Transverse colon (tissue), 4 donors: ENCODE data around the gene CHD3. TPM values are rescaled to one million over a fixed set of nuclear protein-coding genes. Genes with fewer than 3 reads are reported as not detected.

Experiments used
- DNase-seq: peaks from one replicate; pipeline ENCODE4 v3.0.0-alpha.2; 2019
- H3K27ac ChIP-seq, 4 donors: fragments of 200-600 bp; sonication (generic); 2 replicates each; pipeline ENCODE4 v1.5.1; 2016 to 2018; ENCODE audit warnings: inconsistent platforms in 4 of 4
- H3K27me3 ChIP-seq: fragments of 200-600 bp; sonication (generic); 2 replicates; pipeline ENCODE4 v1.5.1; 2017; ENCODE audit warnings: inconsistent platforms
- H3K36me3 ChIP-seq, 4 donors: fragments of 200-600 bp; sonication (generic); 2 replicates each; pipeline ENCODE4 v1.5.1; 2017 to 2019; ENCODE audit warnings: inconsistent platforms in 4 of 4
- H3K4me1 ChIP-seq, 4 donors: fragments of 200-600 bp; sonication (generic); 2 replicates each; pipeline ENCODE4 v1.5.1; 2017 to 2020; ENCODE audit warnings: inconsistent platforms in 4 of 4
- H3K4me3 ChIP-seq, 4 donors: fragments of 200-600 bp; sonication (generic); 1 replicate in 1 of 4; 2 replicates in 3 of 4; pipeline versions ENCODE4 v1.5.1 to v1.6.1; 2017 to 2019; ENCODE audit warnings: inconsistent platforms in 4 of 4
- H3K9me3 ChIP-seq, 2 donors: fragments of 200-600 bp; sonication (generic); 2 replicates each; pipeline ENCODE4 v1.5.1; 2017 to 2019; ENCODE audit warnings: inconsistent platforms in 2 of 2
- EP300 ChIP-seq: sonication (generic); formaldehyde crosslinking; IDR thresholded peaks from one replicate; pipeline ENCODE4 v1.6.1; 2017; ENCODE audit warnings: antibody characterized with exemption, low read depth
- POLR2A ChIP-seq: fragments of 450-650 bp; IDR thresholded peaks from one replicate; pipeline ENCODE4 v1.6.1; 2016; ENCODE audit warnings: antibody characterized with exemption, mild to moderate bottlenecking, moderate library complexity
- POLR2AphosphoS5 ChIP-seq, 3 donors: sonication (generic); formaldehyde crosslinking; IDR thresholded peaks; one replicate each; pipeline ENCODE4 v1.6.1; 2016; ENCODE audit warnings: antibody characterized with exemption in 3 of 3
- WGBS, 2 donors: methylation state at CpG; one replicate each; pipeline ENCODE4 v1.1.5; 2018; ENCODE audit warnings: low coverage in 1 of 2; 5-methylcytosine and 5-hydroxymethylcytosine counted together
- in situ Hi-C, 4 donors: fragments of 200-750 bp; cut with MboI; loops; one replicate each; pipeline versions ENCODE4 v1.15.0 to v1.15.1; 2017; ENCODE audit warnings: low sequenced_read_pairs in 3 of 4, low pct_ligation_motif_present in 1 of 4, low pct_unique_long_range_greater_than_20kb in 1 of 4
- intact Hi-C: fragments of 100-400 bp; cut with DNase I; formaldehyde crosslinking; loops from one replicate; pipeline ENCODE4 v1.15.1; 2023; ENCODE audit warnings: low total_unique reads
- total RNA-seq, 4 donors: library from RNA; depleted of rRNA; stranded (reverse); fragments of >200 nt; gene quantifications; one replicate each; pipeline ENCODE4 v1.1.0, GENCODE V29; 2016
- TF ChIP-seq, protein P1 (sequence below), 5 experiments: fragments of 200-600 bp in 3 of 5; fragments of 450-650 bp in 2 of 5; sonication (generic) in 3 of 5; IDR thresholded peaks; 1 replicate in 2 of 5; 2 replicates in 3 of 5; pipeline ENCODE4 v1.5.1; 2016 to 2017; ENCODE audit warnings: antibody characterized with exemption in 5 of 5, inconsistent platforms in 3 of 5, mild to moderate bottlenecking in 2 of 5, moderate library complexity in 1 of 5

The CHD3 gene
- total RNA-seq, 4 donors from 2014 or later: 53.0 to 71.6 (median 62.0) TPM

GRCh38 chr17:7853691-7854038, 34.9 kb upstream of the CHD3 start:
- Histone ChIP-seq H3K27me3 (no peaks in the 10 kb centered on the region), H3K4me3 (no peak overlapping the region), H3K9me3 (no peaks in the 10 kb centered on the region), H3K27ac (no peak overlapping the region), H3K4me1 (peaks cover 23 to 40% (median 33%) of the 10 kb centered on the region in 4 donors), H3K36me3 (peaks cover 0 to 31% (median 14%) of the 10 kb centered on the region in 4 donors)
- DNase-seq: no peak
- intact Hi-C loops (loop anchor here (10.0 kb wide), 1 partner anchor 109 kb away; no protein-coding TSS in a partner anchor), in situ Hi-C loops (loop anchor here in 2 of 4 donors (25.0 kb wide), 1 partner anchor 134 kb away; no protein-coding TSS in a partner anchor)
- TF ChIP-seq POLR2A (no peak), EP300 (no peak), POLR2AphosphoS5 (IDR thresholded peaks at IDR 0.05) (no peak)
- TF ChIP-seq, protein P1, sequence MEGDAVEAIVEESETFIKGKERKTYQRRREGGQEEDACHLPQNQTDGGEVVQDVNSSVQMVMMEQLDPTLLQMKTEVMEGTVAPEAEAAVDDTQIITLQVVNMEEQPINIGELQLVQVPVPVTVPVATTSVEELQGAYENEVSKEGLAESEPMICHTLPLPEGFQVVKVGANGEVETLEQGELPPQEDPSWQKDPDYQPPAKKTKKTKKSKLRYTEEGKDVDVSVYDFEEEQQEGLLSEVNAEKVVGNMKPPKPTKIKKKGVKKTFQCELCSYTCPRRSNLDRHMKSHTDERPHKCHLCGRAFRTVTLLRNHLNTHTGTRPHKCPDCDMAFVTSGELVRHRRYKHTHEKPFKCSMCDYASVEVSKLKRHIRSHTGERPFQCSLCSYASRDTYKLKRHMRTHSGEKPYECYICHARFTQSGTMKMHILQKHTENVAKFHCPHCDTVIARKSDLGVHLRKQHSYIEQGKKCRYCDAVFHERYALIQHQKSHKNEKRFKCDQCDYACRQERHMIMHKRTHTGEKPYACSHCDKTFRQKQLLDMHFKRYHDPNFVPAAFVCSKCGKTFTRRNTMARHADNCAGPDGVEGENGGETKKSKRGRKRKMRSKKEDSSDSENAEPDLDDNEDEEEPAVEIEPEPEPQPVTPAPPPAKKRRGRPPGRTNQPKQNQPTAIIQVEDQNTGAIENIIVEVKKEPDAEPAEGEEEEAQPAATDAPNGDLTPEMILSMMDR (IDR thresholded peaks at IDR 0.05): no peak
- 88 to 90% methylated on average over 12 to 21 of the region's 21 CpGs for WGBS, 2 donors

GRCh38 chr17:7854078-7854777, 34.4 kb upstream of the CHD3 start:
- WGBS, 2 donors: 81 to 86% methylated on average over 17 to 31 of the region's 31 CpGs
- Histone ChIP-seq H3K9me3 (no peaks in the 10 kb centered on the region), H3K4me3 (no peak overlapping the region), H3K27me3 (no peaks in the 10 kb centered on the region), H3K36me3 (peaks cover 0 to 27% (median 12%) of the 10 kb centered on the region in 4 donors), H3K27ac (peak overlapping the region in 2 of 4 donors; percentile 90 to 95), H3K4me1 (peaks cover 26 to 46% (median 37%) of the 10 kb centered on the region in 4 donors)
- TF ChIP-seq POLR2A (no peak), EP300 (no peak)
- in situ Hi-C loops (loop anchor here in 2 of 4 donors (25.0 kb wide), 1 partner anchor 133 kb away; no protein-coding TSS in a partner anchor), intact Hi-C loops (loop anchor here (10.0 kb wide), 1 partner anchor 109 kb away; no protein-coding TSS in a partner anchor)
- DNase-seq: no peak

- Histone ChIP-seq H3K36me3 (peaks cover 0 to 20% (median 9%) of the 10 kb centered on the region in 4 donors), H3K27ac (peak within 1 kb of the TSS; percentile 90 to 97 (median 94)), H3K9me3 (no peaks in the 10 kb centered on the region), H3K4me3 (peak within 1 kb of the TSS in 2 of 4 donors; percentile 6 to 62), H3K27me3 (no peaks in the 10 kb centered on the region), H3K4me1 (peaks cover 26 to 46% (median 37%) of the 10 kb centered on the region in 4 donors)
- no peak for DNase-seq
- peak in 1 of 3 donors; percentile 4 for TF ChIP-seq POLR2AphosphoS5 (IDR thresholded peaks at IDR 0.05)
- no peak for TF ChIP-seq POLR2A
- in situ Hi-C loops: loop anchor here in 2 of 4 donors (25.0 kb wide), 1 partner anchor 132 kb away; no protein-coding TSS in a partner anchor
- intact Hi-C loops: loop anchor here (5.0 to 10.0 kb wide), 2 partner anchors 37 to 110 kb away; no protein-coding TSS in a partner anchor
- WGBS, 2 donors: 49 to 61% methylated on average over 20 to 57 of the region's 57 CpGs
Observed at GRCh38 chr17:7854851-7855659, 33.5 kb upstream of the CHD3 start, which contains the start of gene TMEM88. Gene TMEM88 (plus strand): TSS chr17:7855066. CDS start chr17:7855075, 9 bp downstream.

DNA sequence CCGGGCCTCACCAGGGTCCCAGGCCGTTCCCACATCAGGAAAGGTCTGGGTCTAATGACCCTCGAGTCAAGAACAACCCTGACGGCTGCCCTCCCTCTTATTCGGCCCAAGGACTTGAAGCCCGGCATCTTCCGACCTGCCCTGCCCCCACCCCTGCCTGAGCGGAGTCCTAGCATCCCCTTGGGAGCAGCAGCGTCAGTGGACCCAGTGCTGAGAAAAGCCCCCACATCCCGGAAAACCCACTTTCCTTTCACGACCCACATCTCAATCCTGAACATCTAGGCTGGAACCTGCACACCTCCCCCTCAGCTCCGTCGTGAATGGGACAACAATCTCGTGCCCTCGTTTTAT, 33.0 kb upstream of the CHD3 start:
- TF ChIP-seq POLR2A (no peak), POLR2AphosphoS5 (IDR thresholded peaks at IDR 0.05) (no peak), EP300 (no peak)
- TF ChIP-seq, protein P1 (IDR thresholded peaks at IDR 0.05): no peak
- in situ Hi-C loops: loop anchor here in 2 of 4 donors (25.0 kb wide), 1 partner anchor 132 kb away; no protein-coding TSS in a partner anchor
- H3K36me3 ChIP-seq: peaks cover 0 to 17% (median 7%) of the 10 kb centered on the region in 4 donors
- WGBS, 2 donors: 15 to 40% methylated on average over 1 to 15 of the region's 15 CpGs
- no peak for DNase-seq
- peaks cover 26 to 46% (median 37%) of the 10 kb centered on the region in 4 donors for H3K4me1 ChIP-seq
- H3K9me3 ChIP-seq: no peaks in the 10 kb centered on the region
- intact Hi-C loops: loop anchor here (2.0 to 10.0 kb wide), 3 partner anchors 13 to 111 kb away; no protein-coding TSS in a partner anchor
- H3K27ac ChIP-seq: peak overlapping the region; percentile 90 to 97 (median 94)
- no peaks in the 10 kb centered on the region for H3K27me3 ChIP-seq
- H3K4me3 ChIP-seq: peak overlapping the region in 2 of 4 donors; percentile 6 to 62
